22Rv1 (cell line): Measurements from ENCODE around the gene TBC1D16.

ENCODE experiments used
- ZFX ChIP-seq: fragments of 450-650 bp; IDR thresholded peaks from 2 replicates; pipeline ENCODE4 v1.6.1; 2017; ENCODE audit warnings: antibody characterized with exemption, borderline replicate concordance
- TF ChIP-seq, protein P1 (sequence below): fragments of 450-650 bp; IDR thresholded peaks from 2 replicates; pipeline ENCODE4 v1.5.1; 2017; ENCODE audit warnings: mild to moderate bottlenecking

DNA sequence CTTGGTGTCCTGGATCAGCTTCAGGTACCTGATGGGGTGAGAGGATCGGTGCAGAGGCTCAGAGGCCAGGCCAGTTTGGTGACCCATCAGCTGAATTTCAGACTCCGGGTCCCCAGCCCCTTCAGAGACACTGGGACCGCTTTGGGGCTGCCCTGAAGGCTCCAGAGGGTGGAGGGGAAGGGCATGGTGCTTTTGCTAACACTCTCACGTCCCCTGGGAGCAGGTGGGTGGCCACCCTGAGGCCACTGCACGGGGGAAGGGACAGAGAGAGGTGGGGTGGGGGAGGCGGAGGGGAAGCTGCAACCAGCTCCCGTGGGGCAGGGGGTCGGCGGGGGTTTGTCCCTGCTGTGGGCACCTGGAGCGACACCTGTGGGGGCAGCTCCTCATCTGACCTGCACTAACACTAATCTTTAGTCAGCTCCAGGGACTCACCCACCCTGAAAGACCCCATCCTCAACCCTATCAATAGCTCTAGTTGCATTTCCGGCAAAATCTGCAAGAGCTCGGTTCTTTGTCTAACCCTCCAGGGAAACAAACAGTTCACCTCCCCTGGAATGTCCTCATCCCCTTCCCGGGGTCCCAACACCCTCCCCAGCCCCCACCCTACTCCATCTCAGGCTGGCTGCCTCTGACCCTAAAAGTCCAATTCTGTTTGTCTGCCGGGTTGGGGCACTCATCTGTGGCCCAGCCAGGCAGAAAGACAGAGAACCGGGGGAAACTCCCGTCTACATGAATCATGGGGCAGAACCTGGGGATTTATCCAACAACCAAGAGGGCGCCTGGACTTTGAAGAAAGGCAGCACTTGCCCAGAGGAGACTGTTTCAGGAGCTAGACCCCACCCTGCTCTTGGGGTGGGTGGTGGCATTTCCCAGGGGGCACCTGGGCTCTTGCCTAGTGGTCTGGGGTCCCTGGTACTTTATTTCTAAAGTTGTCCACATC lies 104.5 kb downstream of the TBC1D16 start:
- TF ChIP-seq, protein P1, sequence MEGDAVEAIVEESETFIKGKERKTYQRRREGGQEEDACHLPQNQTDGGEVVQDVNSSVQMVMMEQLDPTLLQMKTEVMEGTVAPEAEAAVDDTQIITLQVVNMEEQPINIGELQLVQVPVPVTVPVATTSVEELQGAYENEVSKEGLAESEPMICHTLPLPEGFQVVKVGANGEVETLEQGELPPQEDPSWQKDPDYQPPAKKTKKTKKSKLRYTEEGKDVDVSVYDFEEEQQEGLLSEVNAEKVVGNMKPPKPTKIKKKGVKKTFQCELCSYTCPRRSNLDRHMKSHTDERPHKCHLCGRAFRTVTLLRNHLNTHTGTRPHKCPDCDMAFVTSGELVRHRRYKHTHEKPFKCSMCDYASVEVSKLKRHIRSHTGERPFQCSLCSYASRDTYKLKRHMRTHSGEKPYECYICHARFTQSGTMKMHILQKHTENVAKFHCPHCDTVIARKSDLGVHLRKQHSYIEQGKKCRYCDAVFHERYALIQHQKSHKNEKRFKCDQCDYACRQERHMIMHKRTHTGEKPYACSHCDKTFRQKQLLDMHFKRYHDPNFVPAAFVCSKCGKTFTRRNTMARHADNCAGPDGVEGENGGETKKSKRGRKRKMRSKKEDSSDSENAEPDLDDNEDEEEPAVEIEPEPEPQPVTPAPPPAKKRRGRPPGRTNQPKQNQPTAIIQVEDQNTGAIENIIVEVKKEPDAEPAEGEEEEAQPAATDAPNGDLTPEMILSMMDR = no peak
- no peak for TF ChIP-seq ZFX
